Smooth muscle cell of the brain vasculature (primary cell): ENCODE measurements around the gene BTBD17.

Experiments
- DNase-seq: peaks from one replicate; pipeline ENCODE4 v3.0.0-alpha.2; 2012; ENCODE audit warnings: low read depth, low spot score

Gene BTBD17

DNA sequence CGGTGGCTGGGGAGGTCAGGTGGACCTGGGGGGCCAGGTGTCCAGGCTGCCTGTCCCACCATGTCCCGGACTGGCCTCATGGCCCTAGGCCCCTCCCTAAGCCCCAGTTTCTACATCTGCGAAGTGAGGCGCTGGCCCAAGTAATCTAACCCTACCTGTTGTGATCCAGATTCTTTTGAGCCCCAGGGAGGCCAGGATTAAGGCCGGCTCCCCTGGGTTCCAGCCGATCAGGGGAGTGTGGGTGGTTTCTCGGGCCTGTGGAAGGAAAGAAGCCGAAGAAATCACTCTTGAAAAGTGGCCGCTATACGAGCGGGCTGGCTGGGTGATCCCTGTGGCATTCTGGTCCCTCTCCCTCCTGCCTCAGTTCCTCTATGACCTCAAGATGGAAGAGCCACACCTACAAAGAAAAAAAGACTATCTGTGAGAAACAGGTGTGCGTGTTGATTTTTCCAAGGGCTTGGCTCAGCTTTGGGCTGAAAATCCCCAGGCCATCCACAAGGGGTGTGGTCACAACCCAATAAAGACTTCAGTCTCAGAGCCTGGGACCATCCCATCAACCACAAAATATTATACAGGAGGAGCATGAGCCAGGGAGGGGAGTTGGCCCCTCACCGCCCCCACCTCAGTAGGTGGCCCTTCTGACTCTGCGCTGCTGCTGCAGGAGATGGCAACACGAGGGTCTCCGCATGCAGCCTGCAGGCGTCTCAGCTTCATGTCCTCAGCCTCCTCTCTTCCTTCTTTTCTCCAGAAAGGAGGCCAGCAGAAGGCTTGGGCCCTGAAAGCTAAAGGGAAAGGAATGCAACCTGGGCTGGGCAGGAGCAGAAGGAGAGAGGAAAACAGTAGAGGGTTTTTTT is 25.9 kb upstream of the BTBD17 start:
- no peak for DNase-seq

DNA sequence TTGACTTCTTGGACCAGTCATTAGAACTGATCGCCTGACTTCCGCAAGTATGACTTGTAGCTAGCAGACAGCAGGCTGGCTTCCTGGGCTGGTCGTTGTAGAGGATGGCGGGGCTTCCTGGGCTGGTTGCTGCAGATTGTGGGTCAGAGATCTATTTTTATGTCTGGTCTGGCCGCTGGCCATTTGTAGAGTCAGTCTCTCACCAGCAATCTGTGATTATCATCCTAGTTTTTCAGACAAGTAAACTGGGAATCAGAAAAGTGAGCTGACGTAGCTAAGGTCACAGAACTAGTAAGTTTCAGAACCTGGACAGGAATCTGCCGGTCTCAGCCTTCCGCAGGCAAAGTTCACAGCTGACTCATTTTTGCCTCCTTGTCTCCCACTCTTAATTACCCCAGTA is 24.7 kb upstream of the BTBD17 start:
- no peak for DNase-seq

DNA sequence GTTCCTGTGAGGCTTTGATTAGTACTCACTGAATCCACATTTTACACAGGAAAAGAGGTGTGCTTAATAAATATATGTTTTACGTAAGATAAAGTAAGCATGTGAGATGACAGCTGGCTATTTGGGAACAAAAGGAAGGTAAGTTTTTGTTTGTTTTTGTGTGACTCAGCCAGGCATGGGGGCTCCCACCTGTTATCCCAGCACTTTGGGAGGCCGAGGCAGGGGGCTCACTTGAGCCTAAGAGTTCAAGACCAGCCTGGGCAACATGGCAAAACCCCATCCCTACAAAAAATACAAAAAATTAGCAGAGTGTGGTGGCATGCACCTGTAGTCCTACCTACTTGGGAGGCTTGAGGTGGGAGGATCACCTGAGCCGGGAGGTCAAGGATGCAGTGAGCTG is 23.5 kb upstream of the BTBD17 start:
- DNase-seq: no peak

DNA sequence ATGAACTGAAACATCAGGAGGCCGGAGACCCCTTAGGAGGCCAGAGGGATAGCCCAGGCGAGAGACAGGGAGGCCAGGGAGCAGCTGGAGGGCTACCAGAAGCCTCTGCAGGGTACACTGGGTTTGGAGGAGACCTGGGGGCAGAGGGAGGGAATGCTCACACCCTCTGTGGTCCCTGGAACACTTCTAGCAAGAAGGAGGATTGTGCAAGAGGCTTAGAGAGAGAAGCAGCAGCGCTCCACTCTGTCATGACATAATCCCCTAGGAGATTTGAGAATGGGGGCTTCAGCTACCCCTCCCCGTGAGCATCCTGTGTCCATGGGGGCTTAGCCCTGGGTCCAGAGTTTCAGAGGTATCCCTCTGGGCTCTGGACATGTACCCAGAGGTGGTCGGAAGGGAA is 21.5 kb upstream of the BTBD17 start:
- no peak for DNase-seq

DNA sequence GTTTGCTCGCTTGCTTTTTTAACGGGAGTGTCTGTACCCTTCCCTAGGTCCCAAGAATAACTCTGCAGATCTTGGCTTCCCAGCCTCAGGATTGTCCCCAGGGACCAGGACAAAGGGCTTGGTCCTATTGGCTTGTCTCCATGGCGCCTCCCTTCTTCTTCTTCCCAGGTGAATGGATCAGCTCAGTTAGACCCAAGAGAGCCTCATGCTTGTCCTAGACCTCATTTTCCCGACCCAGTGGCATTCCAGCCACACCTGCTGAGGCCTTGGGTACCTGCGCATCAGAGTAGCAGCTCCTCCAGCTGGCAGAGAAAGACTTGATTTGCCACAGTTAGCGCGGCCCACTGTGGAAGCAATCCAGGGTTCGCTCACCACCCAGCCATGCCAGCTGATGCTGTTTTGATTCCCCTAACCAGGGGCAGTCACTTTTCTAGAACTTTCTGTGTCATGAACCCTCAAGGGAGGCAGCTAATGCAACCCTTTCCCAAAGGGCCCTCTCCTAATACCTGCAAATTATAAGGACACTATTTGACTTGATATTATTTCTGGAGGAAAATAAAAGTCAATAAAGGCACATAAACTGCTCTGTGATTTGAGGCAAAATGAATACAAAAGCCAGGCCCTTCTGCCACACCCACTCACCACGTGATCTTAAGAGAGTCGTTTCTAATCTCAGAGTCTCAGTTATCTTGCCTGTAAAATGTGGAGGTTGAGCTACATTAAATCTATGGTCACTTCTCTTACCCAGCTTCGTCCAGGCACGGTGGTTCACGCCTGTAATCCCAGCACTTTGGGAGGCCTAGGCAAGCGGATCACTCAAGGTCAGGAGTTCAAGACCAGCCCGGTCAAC is 19.5 kb upstream of the BTBD17 start:
- DNase-seq: no peak

DNA sequence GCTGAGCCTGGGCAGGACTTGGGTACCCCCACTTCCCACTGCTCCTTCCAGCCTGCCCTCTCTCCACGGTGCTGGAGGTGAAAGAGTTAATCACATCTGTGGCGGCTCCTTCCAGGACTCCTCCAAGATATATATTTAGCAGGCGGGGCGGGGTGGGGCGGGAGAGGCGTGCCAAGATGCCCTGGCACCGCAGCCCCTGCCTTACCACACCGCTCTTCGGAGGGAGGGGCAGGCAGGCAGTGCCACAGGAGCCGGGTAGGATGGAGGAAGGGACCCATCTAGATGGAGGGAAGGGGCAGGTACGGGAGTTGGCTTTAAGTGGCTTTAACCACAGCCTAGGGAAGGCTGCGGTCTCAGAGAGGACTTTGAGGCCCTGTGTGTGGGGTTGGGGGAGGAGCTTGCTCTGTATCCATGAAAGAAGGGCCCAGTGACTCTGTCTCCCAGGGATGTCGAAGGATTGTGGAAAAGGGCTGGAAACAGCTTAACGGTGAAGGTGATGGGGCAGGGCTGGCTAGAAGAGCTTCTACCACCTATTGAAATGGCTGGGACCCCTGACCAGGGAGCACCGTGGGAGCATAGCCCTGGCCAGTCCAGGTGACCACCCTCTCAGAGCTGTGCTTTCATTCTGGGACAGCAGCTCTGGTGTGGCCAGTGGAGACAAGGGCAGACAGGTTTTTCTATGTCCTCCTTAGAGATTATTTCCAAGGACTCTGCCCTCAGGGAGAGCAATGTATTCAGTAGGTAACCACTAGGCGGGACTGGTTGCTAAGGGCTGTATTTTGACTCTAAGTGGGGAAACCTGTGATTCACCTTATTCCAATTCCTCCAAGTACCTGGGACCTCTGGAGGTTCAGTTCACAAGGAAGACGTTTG is 18.7 kb upstream of the BTBD17 start:
- no peak for DNase-seq

DNA sequence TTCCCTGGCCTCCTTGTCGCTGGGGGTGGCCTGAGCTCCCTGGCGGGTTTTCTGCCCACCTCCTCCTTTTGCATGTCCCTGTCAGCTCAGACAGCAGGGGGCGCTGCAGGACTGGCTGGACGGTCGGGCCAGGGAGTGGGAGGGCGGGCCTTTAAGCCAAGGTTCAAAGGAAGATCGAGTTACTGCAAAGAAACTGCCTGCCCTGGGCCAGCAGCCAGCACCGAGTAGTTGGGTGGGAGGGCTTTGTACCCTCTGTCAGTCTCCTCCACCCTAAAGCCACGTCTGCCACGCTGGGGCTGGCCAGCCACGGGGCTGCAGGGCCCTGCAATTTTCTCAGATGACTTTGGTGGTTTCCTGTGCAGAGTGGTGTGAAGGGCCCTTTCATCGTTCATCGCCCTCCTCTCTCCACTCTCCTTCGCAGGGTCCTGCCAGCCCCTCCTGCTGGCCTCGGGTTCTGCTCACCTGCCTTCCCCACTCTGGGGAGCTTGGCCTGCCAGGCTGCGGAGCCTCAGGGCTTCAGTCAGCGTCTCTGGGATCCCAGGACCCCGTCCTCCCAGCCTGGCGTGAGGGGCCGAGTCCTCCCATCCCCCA is 17.9 kb upstream of the BTBD17 start:
- DNase-seq: peak; percentile 57

DNA sequence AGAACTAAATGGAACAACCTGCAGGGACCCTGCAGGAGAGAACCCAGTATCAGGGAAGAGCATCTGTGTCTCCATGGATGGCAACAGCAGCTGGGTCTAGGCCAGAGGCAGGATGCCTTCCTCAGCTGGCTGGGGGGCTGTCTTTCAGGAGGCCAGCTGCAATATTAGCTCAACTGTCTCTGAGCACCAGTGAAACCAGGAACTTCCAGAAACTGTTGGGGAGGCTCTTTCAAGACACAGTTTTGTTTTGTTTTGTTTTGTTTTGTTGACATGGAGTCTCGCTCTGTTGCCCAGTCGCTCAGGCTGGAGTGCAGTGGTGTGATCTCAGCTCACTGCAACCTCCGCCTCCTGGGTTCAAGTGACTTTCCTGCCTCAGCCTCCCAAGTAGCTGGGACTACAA is 13.2 kb upstream of the BTBD17 start:
- DNase-seq: no peak

DNA sequence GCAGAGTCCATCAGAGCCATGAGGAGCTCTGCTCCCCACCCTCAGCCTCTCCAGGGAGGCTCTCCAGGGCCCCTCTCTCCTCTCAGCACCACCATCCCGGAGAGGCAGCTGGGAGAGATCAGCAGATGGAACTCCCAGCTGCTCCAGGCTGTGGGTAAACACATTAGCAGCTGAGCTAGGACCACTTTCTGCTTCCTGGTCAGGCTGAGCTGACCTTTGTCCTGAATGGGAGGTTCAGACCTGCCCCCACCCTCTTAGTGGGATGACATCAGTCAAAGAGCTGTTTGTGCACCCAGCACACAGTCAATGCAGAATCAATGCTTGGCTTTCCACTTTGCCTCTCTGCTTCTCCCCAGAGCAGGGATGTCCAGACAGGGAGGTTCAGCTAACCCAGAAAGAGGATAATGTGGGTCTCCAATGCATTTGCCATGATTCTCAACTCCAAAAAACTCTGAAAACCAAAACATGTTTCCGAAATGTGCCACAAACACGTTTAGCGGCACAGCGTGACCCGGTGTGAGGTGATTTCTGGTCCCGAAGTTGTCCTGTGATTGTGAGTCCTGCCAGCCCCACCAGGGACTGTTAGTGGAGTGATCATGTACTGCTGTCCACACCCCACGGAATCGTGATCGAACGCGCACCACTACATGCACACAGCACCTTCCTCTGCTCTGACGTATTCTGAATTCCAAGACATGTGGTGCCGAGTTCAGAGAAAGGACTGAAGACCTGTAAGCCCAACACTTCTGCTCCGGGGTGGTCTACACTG is 12.4 kb upstream of the BTBD17 start:
- no peak for DNase-seq

DNA sequence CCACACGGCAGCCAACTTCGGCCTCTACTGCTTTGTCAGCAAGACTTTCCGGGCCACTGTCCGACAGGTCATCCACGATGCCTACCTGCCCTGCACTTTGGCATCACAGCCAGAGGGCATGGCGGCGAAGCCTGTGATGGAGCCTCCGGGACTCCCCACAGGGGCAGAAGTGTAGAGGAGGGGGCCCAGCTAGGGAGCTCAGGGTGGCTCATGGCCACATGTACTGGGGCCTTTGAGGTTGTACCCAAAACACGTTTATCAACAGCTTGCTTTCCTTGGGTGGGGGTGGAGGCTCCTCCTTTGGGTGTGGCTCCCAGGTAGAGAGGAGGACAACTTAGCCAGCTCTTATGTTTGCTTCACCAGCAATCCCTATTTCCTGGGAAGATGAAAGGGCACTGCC is 10.8 kb upstream of the BTBD17 start:
- DNase-seq: no peak

DNA sequence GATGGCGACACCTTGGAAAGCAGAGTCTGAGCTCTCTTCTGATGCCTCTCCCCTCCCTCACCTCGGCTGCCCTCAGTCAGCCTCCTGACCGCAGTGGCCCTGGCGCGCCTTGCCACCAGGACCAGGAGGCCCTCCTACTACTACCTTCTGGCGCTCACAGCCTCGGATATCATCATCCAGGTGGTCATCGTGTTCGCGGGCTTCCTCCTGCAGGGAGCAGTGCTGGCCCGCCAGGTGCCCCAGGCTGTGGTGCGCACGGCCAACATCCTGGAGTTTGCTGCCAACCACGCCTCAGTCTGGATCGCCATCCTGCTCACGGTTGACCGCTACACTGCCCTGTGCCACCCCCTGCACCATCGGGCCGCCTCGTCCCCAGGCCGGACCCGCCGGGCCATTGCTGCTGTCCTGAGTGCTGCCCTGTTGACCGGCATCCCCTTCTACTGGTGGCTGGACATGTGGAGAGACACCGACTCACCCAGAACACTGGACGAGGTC is 10.0 kb upstream of the BTBD17 start:
- DNase-seq: no peak

DNA sequence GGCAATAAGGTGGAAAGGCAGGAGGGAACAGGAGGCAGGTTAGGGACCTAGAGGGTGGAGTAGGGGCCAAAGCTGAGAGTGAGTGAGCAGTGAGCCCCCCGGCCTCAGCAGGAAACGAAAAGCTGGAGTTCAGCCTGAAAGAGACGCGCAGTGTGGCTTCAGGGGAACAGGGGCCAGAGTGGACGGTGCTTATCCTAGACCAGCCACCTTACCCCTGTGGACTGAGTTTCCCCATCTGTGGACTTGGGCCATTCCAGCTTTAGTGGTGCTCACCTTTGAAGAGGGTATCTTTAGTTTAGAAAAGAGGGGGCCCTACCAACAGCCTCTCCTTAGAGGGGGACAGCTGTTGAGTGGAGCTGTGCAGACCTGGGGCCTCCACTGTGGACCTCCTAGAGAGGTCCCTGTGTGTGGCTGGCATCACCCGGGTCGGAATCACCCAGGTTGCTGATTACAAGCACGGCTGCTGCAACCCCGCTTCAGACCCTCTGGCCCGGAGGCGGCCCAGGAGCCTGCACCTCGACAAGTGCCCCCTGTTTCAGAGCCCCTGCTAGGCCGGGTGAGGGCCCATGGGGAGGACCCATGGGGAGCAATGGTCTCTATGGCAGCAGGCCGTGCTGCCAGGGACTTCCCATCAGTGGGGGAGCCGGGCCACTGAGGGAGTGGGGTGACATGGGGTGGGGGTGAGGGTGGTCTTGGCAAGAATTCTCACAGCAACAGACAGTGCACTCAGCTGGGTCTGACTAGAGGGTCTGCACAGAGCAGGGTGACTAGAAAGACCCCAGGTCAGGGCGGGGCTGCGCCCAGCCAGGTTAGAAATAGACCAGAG is 8.2 kb upstream of the BTBD17 start:
- DNase-seq: no peak

DNA sequence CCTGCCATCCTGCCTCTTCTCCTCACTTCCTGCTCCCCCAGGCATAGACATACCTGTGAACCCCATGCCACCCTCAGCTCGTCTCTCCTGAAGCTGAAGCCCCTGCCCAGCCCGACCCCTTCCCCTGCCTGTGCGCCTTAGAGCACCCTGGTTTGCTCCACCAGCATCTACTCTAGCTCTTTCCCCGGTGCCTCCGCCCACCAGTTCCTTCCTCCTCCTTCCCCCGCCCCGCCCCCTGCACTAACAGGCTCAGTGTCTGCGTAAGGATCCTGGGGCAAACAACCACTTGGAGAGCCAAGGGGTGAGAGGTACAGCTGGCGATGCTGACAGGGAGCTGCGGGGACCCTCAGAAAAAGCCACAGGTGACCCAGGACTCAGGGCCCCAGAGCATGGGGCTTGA is 7.6 kb upstream of the BTBD17 start:
- no peak for DNase-seq

DNA sequence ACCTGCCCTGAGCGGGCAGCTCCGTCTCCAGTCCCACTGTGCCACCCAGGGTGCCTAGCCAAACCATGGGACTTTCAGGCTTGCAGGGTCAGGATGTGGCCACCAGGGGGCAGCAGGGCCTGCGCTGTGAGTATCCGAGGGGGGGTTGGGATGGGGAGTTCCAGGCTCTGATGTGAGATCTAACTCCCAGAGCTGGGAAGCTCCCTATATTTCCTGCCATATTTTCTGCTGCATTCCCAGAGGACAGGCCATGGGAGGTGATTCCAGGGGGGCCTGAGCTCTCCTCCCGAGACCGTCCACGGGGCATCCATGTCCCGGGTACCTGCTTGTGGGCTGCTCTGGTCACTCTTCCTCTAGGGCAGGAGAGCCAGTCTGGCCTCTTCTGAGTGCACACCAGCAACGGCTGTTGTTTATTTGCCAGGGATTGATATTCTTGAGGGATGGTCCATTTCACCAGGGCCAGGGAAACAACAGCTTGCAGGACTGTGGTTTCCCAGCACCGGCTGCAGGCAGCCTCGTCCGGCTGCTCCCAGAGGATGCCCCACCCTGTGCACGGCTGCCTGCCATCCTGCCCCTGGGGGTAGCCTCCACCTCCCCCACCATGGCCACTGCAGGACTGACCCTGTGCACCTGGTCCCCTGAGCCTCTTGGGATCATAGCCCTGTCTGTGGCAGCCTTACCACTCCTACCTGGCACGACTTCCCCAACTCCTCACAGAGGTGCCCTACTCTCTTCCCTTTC is 6.8 kb upstream of the BTBD17 start:
- peak; percentile 18 for DNase-seq

DNA sequence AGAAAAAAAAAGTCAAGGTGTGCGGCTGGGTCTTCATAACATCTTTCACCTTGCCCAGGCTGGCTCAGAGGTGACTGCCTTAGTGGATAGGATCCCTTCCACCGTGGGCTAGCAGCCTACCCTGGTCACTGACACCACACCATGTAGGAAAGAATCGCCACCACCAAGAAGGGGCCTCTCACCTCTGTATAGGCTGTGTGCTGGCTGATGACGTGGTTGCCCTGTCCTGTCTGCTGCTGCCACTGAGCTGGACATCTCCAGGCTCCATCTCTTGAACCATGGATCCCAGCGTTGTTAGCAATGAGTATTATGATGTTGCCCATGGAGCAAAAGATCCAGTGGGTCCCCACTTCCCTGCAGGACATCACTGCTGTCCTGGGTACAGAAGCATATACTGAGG is 5.5 kb upstream of the BTBD17 start, which contains the start of gene GPR142:
GPR142 (plus strand) TSS at position 301 of the 400 bp plus-strand sequence. CDS start 2,035 bp downstream, outside the sequence.
- no peak for DNase-seq

DNA sequence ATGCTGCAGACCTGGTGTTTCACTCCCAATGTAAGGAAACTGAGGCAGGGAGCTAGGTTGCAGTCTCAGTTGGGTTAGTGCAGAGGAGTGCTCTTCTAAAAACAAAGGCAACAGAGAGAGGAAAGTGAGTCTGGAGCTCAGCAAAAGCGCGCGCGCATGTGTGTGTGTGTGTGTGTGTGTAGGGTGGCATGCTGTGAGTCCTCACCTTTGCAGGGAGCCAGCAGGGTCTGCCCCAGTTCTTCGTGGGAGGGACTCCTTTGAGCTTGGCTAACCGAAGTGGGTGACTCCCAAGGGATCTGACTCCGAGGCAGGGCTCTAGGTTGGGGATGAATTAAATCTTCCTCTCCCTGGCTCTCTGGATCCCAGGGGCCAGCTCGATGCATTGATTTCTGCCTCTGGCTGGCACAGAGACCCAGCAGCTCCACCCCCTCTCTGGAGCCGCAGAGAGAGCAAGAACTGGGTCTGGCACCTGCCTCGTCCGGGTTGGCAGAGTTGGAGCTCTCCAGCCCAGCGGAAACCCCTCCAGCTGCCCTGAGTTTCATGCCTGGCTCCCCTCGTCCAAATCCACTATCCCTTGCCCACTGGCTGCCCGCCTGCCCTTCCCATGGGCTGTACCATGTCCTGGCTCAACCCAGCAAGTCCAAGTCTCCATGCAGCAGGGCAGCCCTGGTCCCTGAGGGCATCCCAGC is 1.3 kb upstream of the BTBD17 start:
- no peak for DNase-seq

DNA sequence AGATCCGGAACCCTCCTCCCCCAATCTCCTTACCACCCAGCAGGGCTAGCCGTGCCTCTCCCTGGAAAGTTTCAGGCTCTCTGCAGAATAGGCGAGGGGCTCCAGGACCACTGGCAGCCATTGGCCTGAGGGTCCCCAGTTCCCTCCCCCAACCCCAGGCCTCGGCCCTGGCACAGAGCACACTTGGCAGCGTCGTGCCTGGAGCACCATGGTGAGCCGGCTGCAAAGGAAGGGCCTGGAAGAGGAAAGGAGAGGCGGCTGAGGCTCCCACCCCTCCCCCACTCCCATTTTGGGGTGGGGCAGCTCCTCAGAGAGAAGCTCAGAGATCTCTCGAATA is 369 bp upstream of the BTBD17 start:
- DNase-seq: no peak

DNA sequence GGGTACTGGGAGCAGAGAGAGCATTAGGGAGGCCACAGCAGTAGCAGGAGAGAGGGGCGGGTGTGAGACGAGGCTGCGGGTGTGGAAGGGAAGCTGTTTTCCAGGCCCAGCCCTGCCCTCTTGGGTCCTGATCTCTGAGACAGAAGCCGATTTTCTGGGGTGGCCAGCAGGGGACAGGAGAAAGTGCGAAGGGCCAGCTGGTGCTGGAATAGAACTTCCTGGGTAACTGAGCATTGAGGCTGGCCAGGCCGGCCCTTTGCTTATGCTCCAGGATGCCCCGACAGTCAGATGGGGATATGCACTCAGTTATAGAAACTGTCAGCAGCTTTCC is 804 bp downstream of the BTBD17 start:
- DNase-seq: no peak

DNA sequence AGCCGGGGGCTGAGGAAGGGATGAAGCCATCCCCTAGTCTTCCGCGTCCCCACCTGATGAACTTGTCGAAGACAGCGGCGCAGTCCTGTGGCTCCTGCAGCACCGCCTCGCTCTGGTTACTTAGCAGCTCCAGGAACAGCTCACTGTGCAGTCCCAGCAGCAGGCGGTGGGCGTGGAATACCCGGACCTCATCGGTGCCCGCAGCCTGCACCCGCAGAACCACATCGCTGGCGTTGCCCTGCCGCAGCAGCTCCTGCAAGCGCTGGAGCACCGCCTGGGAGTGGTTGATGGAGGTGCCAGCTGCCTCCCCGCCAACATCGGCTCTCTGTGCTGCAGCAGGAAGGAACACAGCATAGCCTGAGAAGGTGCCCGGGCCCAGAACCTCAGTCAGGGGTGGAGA is 1.8 kb downstream of the BTBD17 start:
- DNase-seq: no peak
